Measurements from ENCODE around the gene NCR2.

The NCR2 gene

DNA sequence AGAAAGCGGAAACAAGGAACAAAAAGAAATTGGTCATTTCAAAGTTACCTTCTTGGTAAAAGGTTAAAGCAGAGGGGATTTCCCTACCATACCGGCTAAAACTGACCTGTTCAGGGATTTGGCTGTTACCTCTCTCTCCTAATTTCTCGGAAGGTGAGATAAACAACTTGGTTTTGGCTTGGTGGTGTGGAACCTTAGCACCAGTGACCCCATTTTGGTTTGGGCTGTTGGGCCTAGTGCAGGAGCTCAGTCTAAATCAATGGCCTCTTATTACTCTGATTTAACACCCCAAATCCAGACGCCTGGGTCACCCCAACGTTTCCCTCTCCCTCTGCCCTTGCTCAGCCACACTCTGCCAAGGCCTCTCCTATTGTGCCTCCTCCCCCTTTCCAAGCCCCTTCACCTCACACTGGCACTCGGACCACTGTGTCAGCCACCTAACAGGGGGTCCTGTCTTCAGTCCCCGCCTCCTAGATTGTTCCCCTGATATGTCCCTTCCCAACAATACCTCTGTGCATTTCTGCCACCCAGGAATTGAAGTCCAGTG lies 8.3 kb downstream of the NCR2 start:
- H3K4me3 Mint-ChIP-seq: no peak overlapping the region
- peaks cover 55% of the 10 kb centered on the region for H3K4me1 Mint-ChIP-seq
- H3K27ac Mint-ChIP-seq: peak overlapping the region in 1 of 2 donors; percentile 50
- no peak for ATAC-seq
- peaks cover 0 to 3% of the 10 kb centered on the region in 2 donors for H3K9me3 Mint-ChIP-seq
- DNase-seq: no peak
- peaks cover 6% of the 10 kb centered on the region for H3K27me3 Mint-ChIP-seq

DNA sequence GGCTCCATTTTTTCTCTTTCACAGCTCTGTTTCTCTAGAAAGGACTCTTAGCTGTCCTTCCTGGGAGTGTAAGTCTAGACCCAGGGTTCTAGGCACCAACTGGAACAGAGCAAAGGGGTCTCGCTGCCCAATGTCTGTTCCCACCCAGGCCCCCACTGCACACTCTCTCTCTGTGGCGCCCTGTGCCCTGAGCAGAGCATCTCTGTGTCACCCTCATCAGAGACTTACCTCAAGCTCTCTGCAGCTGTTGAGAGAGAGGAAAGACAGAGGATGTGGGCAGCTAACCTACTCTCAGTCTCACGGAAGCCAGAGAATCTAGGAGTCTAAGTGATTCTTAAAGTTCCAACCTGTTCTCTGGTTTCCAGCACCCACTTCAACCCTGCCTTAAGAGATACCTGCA lies 9.5 kb downstream of the NCR2 start:
- Mint-ChIP-seq H3K4me1 (peaks cover 55% of the 10 kb centered on the region), H3K27me3 (peaks cover 6% of the 10 kb centered on the region), H3K4me3 (peak overlapping the region; percentile 69 to 80), H3K27ac (peak overlapping the region; percentile 42 to 97), H3K9me3 (peaks cover 0 to 4% of the 10 kb centered on the region in 2 donors)
- ATAC-seq (peak; percentile 99), DNase-seq (peak; percentile 47 to 52)

DNA sequence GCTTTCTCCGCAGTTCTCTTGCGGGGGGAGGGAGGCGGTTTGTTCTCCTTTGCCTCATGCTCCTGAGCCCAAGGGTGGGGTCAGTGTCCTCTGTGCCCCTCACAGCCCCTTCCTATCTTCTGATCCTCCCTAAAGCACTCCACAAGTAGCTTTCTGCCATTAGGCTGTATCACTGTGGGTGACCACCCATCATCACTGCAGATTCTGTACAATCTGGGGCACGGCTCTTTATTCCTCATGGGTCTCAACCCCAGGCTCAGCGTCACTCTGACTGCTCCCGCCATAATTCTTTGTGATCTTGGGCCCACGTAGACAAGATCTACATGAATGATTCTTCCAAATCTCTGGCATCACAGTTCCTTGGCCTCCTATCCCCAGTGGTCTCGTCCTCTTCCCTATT lies 10.5 kb downstream of the NCR2 start:
- no peak overlapping the region for H3K4me3 Mint-ChIP-seq
- H3K27ac Mint-ChIP-seq: peak overlapping the region; percentile 49 to 77
- peaks cover 55% of the 10 kb centered on the region for H3K4me1 Mint-ChIP-seq
- DNase-seq (no peak), ATAC-seq (no peak)
- H3K27me3 Mint-ChIP-seq: peaks cover 6% of the 10 kb centered on the region
- H3K9me3 Mint-ChIP-seq: peaks cover 0 to 4% of the 10 kb centered on the region in 2 donors

DNA sequence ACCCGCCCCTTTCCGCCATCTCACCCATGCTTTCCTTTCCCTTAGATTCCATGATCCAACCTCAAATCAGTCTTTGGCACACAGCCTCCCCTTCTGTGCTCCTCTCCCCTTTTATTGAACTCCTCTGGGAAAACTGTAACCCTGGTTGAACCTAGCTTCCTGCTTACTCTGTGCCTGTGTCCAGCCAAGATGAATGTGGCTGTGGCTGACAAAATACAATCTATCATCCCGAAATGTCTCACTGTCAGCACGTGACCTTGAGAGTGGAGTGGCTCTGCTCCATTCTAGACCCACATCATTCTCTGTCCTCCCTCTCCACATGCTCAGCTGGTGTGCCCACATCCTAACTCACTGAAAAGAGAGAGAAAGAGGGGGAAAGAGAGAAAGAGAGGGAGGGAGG lies 11.0 kb downstream of the NCR2 start:
- H3K4me1 Mint-ChIP-seq: peaks cover 55% of the 10 kb centered on the region
- H3K27me3 Mint-ChIP-seq: peaks cover 6% of the 10 kb centered on the region
- DNase-seq (no peak), ATAC-seq (no peak)
- peaks cover 0 to 4% of the 10 kb centered on the region in 2 donors for H3K9me3 Mint-ChIP-seq
- no peak overlapping the region for H3K4me3 Mint-ChIP-seq
- peak overlapping the region; percentile 13 to 27 for H3K27ac Mint-ChIP-seq

DNA sequence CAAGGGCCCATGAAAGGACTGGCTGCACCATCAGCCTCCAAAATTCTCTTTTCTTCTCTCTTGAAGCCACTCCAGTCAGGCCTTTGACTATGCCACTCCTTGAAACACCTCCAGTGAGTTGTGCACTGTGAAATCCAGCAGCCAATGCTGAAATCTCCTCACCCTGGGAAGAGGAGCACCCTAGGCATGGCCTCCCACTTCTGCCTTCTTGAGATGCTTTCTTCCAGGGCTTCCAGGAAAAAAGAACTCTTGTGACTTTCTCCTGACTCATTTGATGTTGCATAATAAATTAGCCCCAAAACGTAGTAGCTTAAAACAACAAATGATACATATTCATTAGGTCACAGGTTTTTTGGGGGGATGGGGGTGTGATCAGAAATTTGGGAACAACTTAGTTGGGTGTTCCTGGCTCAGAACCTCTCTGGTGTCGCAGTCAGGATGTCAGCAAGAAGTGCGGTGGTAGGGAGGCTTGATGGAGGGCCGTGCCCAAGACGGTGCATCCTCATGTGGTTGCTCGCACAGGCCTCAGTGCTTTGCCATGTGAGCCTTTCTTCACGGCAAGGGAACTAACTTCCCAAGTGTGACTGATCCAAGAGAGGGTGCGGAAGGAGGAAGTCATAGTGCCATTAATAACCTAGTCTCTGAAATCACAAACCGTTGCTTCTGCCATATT lies 12.1 kb downstream of the NCR2 start:
- H3K9me3 Mint-ChIP-seq: peaks cover 0 to 4% of the 10 kb centered on the region in 2 donors
- DNase-seq (no peak), ATAC-seq (no peak)
- peaks cover 3% of the 10 kb centered on the region for H3K27me3 Mint-ChIP-seq
- peaks cover 51% of the 10 kb centered on the region for H3K4me1 Mint-ChIP-seq
- no peak overlapping the region for H3K4me3 Mint-ChIP-seq
- peak overlapping the region in 1 of 2 donors; percentile 84 for H3K27ac Mint-ChIP-seq

DNA sequence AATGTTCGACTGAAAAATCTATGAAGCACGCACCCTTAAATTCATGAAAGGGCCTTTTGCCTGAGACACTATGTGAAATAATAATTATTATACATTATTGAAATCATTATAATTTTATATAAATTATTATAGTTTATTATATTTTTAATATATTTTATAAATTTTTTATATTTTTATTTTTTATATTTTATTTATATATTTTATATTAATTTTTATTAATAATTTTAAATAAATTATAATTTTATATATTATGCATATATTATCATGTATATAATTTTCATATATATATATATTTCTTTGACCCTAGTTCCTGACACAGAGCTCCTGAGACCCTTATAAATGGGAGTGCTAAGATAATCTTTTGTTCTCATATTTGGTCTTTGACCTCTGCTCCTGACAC lies 13.5 kb downstream of the NCR2 start:
- Mint-ChIP-seq H3K4me3 (no peak overlapping the region), H3K27ac (no peak overlapping the region), H3K4me1 (peaks cover 37% of the 10 kb centered on the region), H3K9me3 (peaks cover 0 to 4% of the 10 kb centered on the region in 2 donors), H3K27me3 (peaks cover 8% of the 10 kb centered on the region)
- ATAC-seq: no peak
- no peak for DNase-seq

DNA sequence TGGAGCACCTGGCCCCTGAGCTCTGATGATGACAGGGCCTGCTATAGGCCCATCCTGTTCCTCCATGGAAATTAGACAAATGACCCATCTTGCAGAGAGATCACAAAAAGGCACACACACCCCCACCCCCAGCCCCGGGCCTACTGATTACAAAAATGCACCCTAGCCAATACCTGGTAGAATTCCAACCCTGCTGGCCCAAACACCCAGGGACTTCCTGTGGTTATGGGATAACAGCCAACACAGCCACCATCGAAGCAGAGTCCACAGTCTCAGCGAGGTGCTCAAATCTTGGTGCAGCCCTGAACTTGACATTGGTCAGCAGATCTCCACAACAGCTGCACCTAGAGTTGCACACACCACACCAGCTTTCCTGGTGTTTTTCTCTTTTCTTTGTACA lies 17.0 kb downstream of the NCR2 start:
- Mint-ChIP-seq H3K4me1 (peaks cover 2% of the 10 kb centered on the region), H3K9me3 (peaks cover 0 to 4% of the 10 kb centered on the region in 2 donors), H3K27me3 (peaks cover 8% of the 10 kb centered on the region), H3K27ac (no peak overlapping the region), H3K4me3 (no peak overlapping the region)
- ATAC-seq (no peak), DNase-seq (no peak)

DNA sequence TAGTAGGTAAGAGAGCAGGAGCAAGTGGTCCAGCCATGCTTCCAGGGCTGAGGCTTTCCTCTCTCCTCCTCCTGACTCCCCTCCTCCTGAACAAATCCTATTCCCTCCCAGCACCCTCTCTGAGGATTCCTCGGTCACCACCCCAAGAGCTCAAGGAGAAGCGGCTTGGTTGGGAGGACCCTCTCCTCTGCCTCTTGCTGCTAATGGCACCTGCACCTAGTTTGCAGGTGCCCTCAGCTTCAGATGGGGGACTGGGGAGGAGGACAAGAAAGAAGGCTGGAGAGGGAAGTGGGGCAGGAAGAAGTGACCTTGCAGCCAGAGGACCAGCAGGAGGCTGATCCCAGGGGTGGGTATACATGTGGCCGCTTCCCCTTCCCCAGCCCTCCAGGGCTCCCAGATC lies 17.5 kb downstream of the NCR2 start:
- peaks cover 8% of the 10 kb centered on the region for H3K27me3 Mint-ChIP-seq
- no peak for DNase-seq
- peak overlapping the region in 1 of 2 donors; percentile 30 for H3K27ac Mint-ChIP-seq
- no peaks in the 10 kb centered on the region for H3K4me1 Mint-ChIP-seq
- no peak overlapping the region for H3K4me3 Mint-ChIP-seq
- H3K9me3 Mint-ChIP-seq: peaks cover 0 to 4% of the 10 kb centered on the region in 2 donors
- ATAC-seq: no peak

DNA sequence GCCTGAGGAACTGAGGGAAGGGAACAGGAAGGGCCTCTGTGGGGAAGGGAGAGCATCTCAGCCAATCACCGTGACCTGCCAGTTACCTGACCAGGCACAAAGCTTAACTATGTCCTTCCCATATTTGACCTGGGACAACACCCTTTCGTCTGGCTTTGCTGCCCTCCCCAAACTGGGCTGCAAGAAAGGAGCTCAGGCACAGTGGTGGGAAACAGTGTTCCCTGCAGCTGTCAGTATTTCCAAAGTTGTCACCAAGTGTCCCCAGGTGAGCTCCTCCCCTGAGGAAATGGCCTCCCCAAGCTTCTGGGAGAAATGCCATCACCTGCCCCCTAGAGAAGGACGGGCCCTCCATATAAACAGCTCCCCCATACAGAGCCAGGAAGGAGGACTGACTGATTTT lies 17.9 kb downstream of the NCR2 start:
- ATAC-seq (no peak), DNase-seq (no peak)
- H3K4me1 Mint-ChIP-seq: no peaks in the 10 kb centered on the region
- H3K27ac Mint-ChIP-seq: peak overlapping the region; percentile 10 to 30
- H3K9me3 Mint-ChIP-seq: peaks cover under 1 to 4% of the 10 kb centered on the region in 2 donors
- no peak overlapping the region for H3K4me3 Mint-ChIP-seq
- peaks cover 8% of the 10 kb centered on the region for H3K27me3 Mint-ChIP-seq

DNA sequence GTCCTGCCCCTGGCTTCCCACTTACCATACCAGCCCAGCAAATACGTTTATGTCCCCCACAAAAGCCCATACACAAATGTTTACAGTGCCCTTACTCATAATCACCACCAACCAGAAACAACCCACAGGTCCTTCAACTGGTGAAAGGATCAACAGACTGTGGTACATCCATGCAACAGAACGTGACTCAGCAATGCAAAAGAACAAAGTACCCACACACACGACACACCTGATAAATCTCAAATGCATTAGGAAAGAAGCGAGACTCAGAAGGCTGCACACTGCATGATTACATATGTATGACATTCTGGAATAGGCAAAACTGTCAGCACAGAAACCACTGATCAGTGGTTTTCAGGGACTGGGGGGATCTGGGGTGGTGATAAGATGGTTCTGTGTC lies 20.5 kb downstream of the NCR2 start:
- no peak for ATAC-seq
- no peaks in the 10 kb centered on the region for H3K4me1 Mint-ChIP-seq
- H3K27ac Mint-ChIP-seq: no peak overlapping the region
- peaks cover 8% of the 10 kb centered on the region for H3K27me3 Mint-ChIP-seq
- H3K9me3 Mint-ChIP-seq: peaks cover 12 to 26% of the 10 kb centered on the region in 2 donors
- no peak overlapping the region for H3K4me3 Mint-ChIP-seq
- DNase-seq: no peak

DNA sequence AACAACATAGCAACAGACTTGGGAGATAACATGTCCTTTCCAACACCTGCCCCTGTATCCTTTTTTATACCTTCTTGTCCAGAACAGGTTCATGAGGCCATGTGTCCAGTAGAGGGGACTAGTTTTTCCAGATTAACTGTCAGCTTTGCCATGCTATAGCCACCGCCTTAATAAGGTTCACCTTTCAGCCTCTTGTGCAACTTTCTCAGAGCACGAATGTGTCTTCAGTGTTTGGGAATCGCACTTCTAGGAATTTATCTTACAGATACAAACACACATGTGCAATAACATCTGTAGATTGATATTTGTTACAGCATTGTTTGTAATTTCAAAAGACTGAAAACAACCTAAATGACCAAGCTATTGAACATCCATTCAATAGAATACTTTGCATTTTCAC lies 21.4 kb downstream of the NCR2 start:
- ATAC-seq (no peak), DNase-seq (no peak)
- H3K4me1 Mint-ChIP-seq: no peaks in the 10 kb centered on the region
- H3K27ac Mint-ChIP-seq: no peak overlapping the region
- no peak overlapping the region for H3K4me3 Mint-ChIP-seq
- peaks cover 8% of the 10 kb centered on the region for H3K27me3 Mint-ChIP-seq
- H3K9me3 Mint-ChIP-seq: peaks cover 12 to 35% of the 10 kb centered on the region in 2 donors

DNA sequence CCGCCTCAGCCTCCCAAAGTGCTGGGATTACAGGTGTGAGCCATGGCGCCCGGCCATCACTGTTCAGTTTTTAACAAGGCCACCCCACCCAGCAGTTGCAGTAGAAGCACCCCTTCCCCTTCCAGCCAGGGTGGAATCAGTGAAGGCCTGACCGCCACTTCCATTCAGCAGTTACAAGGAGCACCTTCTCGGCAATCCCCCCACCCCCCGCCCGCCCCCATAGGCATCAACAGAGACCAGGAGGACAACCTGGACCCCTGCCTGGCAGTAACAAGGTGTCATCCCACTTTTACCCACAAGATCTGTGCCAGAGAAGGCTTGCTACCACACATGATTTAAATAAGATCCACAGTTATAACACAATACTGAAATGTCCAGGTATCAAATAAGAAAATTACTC lies 23.1 kb downstream of the NCR2 start:
- no peaks in the 10 kb centered on the region for H3K4me1 Mint-ChIP-seq
- H3K9me3 Mint-ChIP-seq: peaks cover 12 to 39% of the 10 kb centered on the region in 2 donors
- no peak overlapping the region for H3K4me3 Mint-ChIP-seq
- no peak for DNase-seq
- no peaks in the 10 kb centered on the region for H3K27me3 Mint-ChIP-seq
- ATAC-seq: no peak
- no peak overlapping the region for H3K27ac Mint-ChIP-seq

DNA sequence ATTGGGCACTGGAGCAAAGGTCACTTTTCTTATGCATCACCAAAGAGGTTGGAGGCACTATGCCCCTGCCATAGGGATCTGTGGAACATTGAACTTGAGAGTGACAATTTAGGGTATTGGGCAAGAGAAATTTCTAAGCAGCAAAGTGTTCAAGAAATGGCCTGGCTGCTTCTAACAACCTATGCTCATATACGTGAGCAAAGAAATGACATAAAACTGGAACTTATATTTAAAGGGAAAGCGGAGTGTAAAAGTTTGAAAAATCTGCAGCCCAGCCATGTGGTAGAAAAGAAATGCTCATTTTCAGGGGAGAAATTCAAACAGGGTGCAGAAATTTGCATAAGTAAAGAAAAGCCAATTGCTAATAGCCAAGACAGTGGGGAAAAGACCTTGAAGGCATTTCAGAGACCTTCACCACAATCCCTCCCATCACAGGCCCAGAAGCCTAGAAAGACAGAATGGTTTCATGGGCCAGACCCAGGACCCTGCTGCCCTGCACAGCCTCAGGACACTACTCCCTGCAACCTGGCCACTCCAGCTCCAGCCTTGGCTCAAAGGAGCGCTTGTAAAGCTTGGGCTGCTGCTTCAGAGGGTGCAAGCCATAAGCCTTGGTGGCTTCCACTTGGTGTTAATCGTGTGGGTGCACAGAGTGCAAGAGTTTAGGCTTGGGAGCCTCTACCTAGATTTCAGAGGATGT lies 24.4 kb downstream of the NCR2 start:
- ATAC-seq (no peak), DNase-seq (no peak)
- H3K27ac Mint-ChIP-seq: no peak overlapping the region
- no peaks in the 10 kb centered on the region for H3K27me3 Mint-ChIP-seq
- H3K9me3 Mint-ChIP-seq: peaks cover 12 to 39% of the 10 kb centered on the region in 2 donors
- H3K4me1 Mint-ChIP-seq: no peaks in the 10 kb centered on the region
- H3K4me3 Mint-ChIP-seq: no peak overlapping the region

DNA sequence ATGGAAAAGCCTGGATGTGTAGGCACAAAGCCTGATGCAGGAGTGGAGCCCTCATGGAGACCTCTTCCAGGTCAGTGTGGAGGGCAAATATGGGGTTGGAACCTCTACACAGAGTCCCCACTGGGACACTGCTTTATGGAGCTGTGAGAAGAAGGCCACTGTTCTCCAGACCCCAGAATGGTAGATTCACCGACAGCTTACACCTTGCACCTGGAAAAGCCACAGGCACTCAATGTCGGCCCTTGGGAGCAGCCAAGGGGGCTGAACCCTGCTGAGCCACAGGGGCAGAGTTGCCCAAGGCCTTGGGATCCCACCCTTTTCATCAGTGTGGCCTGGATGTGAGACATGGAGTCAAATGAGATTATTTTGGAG lies 24.9 kb downstream of the NCR2 start:
- ATAC-seq (no peak), DNase-seq (no peak)
- Mint-ChIP-seq H3K4me3 (no peak overlapping the region), H3K27me3 (peaks cover 2% of the 10 kb centered on the region), H3K4me1 (no peaks in the 10 kb centered on the region), H3K9me3 (peaks cover 12 to 39% of the 10 kb centered on the region in 2 donors), H3K27ac (no peak overlapping the region)

DNA sequence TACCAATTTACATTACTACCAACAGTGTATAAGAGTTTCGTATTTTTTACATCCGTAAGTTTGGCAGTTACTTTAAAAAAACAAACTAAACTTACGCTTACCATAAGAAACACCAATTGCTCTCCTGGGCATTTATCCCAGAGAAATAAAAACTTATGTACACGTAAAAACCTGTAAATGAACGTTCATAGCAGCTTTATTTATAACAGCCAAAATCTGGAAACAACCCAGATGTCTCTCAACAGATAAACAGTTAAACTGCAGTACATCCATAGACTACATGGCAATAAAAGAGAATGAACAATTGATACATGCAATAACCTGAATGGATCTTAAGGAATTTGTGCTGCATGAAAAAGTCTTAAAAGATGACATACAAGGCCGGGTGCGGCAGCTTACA lies 30.7 kb downstream of the NCR2 start:
- no peak for ATAC-seq
- no peak overlapping the region for H3K4me3 Mint-ChIP-seq
- peaks cover 49% of the 10 kb centered on the region for H3K27me3 Mint-ChIP-seq
- DNase-seq: no peak
- peaks cover 9% of the 10 kb centered on the region for H3K4me1 Mint-ChIP-seq
- H3K27ac Mint-ChIP-seq: no peak overlapping the region
- peaks cover 0 to 10% of the 10 kb centered on the region in 2 donors for H3K9me3 Mint-ChIP-seq

DNA sequence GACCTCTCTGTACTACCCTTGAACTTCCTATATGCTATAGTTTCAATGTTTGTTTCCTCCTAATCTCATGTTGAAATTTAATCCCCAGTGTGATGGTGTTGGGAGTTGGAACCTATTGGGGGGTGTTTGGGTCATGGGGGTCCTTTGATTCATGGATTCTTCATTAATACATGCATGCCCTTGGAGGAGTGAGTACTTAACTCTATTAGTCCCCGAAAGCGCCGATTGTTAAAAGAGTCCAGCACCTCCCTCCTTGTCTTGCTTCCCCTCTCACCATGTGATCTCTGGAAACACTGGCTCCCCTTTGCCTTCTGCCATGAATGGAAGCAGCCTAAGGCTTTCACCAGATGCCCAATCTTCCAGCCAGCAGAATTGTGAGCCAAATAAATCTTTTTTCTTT lies 31.7 kb downstream of the NCR2 start:
- Mint-ChIP-seq H3K27me3 (peaks cover 58% of the 10 kb centered on the region), H3K9me3 (peaks cover 0 to 1% of the 10 kb centered on the region in 2 donors), H3K27ac (no peak overlapping the region), H3K4me3 (no peak overlapping the region), H3K4me1 (peaks cover 18% of the 10 kb centered on the region)
- no peak for DNase-seq
- ATAC-seq: no peak

All from stimulated activated naive CD8-positive, alpha-beta T cell treated with anti-CD3 and anti-CD28 coated beads, Interleukin-15, amount 100 ng/mL, for 72 hours (primary cell).